ENCODE measurements around the gene MPV17L2. TPM values are rescaled to one million over a fixed set of nuclear protein-coding genes. Genes with fewer than 3 reads are reported as not detected.

Gene MPV17L2
- polyA plus RNA-seq (2011; rRNA removed), result 8.3 and 11.4 TPM in 2 replicates
- polyA plus RNA-seq (2012; cell fraction: cytosol; rRNA removed), result 21.3 and 27.1 TPM in 2 replicates
- 11.6 and 15.3 TPM in 2 replicates for polyA plus RNA-seq (2012; cell fraction: nucleus; rRNA removed)
- 12.2 to 13.9 TPM (median 12.3 TPM) in 3 replicates for polyA plus RNA-seq (2017; fragmentation: RNase III; extraction: RNeasy Plus Mini Kit Qiagen cat#74134 plus additional on column Dnase treatment)
- 11.7 and 13.5 TPM in 2 replicates for polyA minus RNA-seq (2011; rRNA and poly(A)+ RNA removed)

- ChIA-PET POLR2A (interaction anchor here (0.6 to 2.2 kb wide), 9 partner anchors 11 to 1664 kb away, joined by 3 to 9 read pairs (median 4); partner anchors contain the start of genes GDF15, LSM4 and RAB3A), CTCF (interaction anchor here (0.6 to 5.8 kb wide), 18 partner anchors 9 to 226 kb away, joined by 3 to 60 read pairs (median 5); partner anchors contain the start of genes IFI30, PIK3R2, RAB3A and SSBP4)
- DNase-seq (ENCODE audit: low read depth in 1 of 2, low spot score in 1 of 2), result peak; percentile 70 to 99
- H3K4me3 ChIP-seq, result peak within 1 kb of the TSS; percentile 65
- peak within 1 kb of the TSS; percentile 62 to 87 for H3K27ac ChIP-seq
- 1% methylated on average over 29 of the region's 74 CpGs for WGBS (ENCODE audit: missing lambda C conversion rate)
- no peaks in the 10 kb centered on the region for H3K9me3 ChIP-seq
- FAIRE-seq, result peak; percentile 54
- peak; percentile 92 to 94 for ATAC-seq
- H3K4me2 ChIP-seq, result peak within 1 kb of the TSS; percentile 81
- H3K4me1 ChIP-seq, result peaks cover 14% of the 10 kb centered on the region; the same call in 2 of the 3 replicates
- TF ChIP-seq GATA3 (IDR thresholded peaks at IDR 0.05; ENCODE audit: borderline replicate concordance) (no peak), REST (IDR thresholded peaks at IDR 0.05) (no peak), EP300 (IDR thresholded peaks at IDR 0.05) (no peak), ESRRA (IDR thresholded peaks at IDR 0.05; ENCODE audit: borderline replicate concordance, low read length) (peak; percentile 87; the same call in 1 of the 2 replicates), POLR2AphosphoS2 (conservative IDR thresholded peaks at IDR 0.05; ENCODE audit: low read length) (no peak), HMGXB4 (CRISPR knock-in tag; IDR thresholded peaks at IDR 0.05; ENCODE audit: borderline replicate concordance) (no peak), ZSCAN20 (CRISPR knock-in tag; IDR thresholded peaks at IDR 0.05) (0 out of 2 replicates have a peak, but pooled peaks have one; percentile 36), POLR2A (IDR thresholded peaks at IDR 0.05; ENCODE audit: low read length) (peak; percentile 61), RARB (CRISPR knock-in tag; IDR thresholded peaks at IDR 0.05) (no peak), HOXB5 (CRISPR knock-in tag; IDR thresholded peaks at IDR 0.05) (peak; percentile 81; the same call in 1 of the 2 replicates), FOXS1 (CRISPR knock-in tag; IDR thresholded peaks at IDR 0.05) (peak; percentile 60; the same call in 1 of the 2 replicates), JUNB (IDR thresholded peaks at IDR 0.05) (no peak), CHD2 (IDR thresholded peaks at IDR 0.05; ENCODE audit: low read length, partially characterized antibody) (no peak), HEYL (CRISPR knock-in tag; IDR thresholded peaks at IDR 0.05) (peak; percentile 49; the same call in 1 of the 2 replicates), TFCP2L1 (CRISPR knock-in tag; IDR thresholded peaks at IDR 0.05) (0 out of 2 replicates have a peak, but pooled peaks have one; percentile 42), KDM1A (IDR thresholded peaks at IDR 0.05; ENCODE audit: low read depth) (no peak), EHF (CRISPR knock-in tag; IDR thresholded peaks at IDR 0.05) (peak; percentile 60; the same call in 1 of the 2 replicates), NPAS2 (CRISPR knock-in tag; IDR thresholded peaks at IDR 0.05; ENCODE audit: borderline replicate concordance) (0 out of 2 replicates have a peak, but pooled peaks have one; percentile 46), RFX5 (IDR thresholded peaks at IDR 0.05) (peak; percentile 94), EHMT2 (IDR thresholded peaks at IDR 0.05; ENCODE audit: low read depth) (no peak), NFE2L2 (conservative IDR thresholded peaks at IDR 0.05; ENCODE audit: low read length) (no peak), JUN (IDR thresholded peaks at IDR 0.05) (peak in 1 of 2 experiments; percentile 21; a peak in 1 of 5 replicates), MAX (IDR thresholded peaks at IDR 0.05) (peak; percentile 35; the same call in 1 of the 2 replicates), SREBF2 (IDR thresholded peaks at IDR 0.05) (no peak), E2F6 (IDR thresholded peaks at IDR 0.05; ENCODE audit: borderline replicate concordance, low read depth) (no peak), KDM5A (IDR thresholded peaks at IDR 0.05) (no peak), FOSL2 (IDR thresholded peaks at IDR 0.05) (no peak), FOSL2 (CRISPR knock-in tag; IDR thresholded peaks at IDR 0.05) (no peak), ZNF302 (CRISPR knock-in tag; IDR thresholded peaks at IDR 0.05) (no peak), MAFK (IDR thresholded peaks at IDR 0.05; ENCODE audit: partially characterized antibody) (no peak)
- TF ChIP-seq, protein P1, sequence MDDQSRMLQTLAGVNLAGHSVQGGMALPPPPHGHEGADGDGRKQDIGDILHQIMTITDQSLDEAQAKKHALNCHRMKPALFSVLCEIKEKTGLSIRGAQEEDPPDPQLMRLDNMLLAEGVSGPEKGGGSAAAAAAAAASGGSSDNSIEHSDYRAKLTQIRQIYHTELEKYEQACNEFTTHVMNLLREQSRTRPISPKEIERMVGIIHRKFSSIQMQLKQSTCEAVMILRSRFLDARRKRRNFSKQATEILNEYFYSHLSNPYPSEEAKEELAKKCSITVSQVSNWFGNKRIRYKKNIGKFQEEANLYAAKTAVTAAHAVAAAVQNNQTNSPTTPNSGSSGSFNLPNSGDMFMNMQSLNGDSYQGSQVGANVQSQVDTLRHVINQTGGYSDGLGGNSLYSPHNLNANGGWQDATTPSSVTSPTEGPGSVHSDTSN (IDR thresholded peaks at IDR 0.05), result peak; percentile 87
- TF ChIP-seq, protein P2, sequence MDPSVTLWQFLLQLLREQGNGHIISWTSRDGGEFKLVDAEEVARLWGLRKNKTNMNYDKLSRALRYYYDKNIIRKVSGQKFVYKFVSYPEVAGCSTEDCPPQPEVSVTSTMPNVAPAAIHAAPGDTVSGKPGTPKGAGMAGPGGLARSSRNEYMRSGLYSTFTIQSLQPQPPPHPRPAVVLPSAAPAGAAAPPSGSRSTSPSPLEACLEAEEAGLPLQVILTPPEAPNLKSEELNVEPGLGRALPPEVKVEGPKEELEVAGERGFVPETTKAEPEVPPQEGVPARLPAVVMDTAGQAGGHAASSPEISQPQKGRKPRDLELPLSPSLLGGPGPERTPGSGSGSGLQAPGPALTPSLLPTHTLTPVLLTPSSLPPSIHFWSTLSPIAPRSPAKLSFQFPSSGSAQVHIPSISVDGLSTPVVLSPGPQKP (IDR thresholded peaks at IDR 0.05; ENCODE audit: low read depth, low read length), result no peak
These were observed at the start of gene MPV17L2 for GRCh38 chr19:18192673-18193387. Gene MPV17L2, plus strand, starts transcription at chr19:18193218. Its CDS starts 64 bp downstream, at chr19:18193282.

Measured in A549 (cell line).